H1 (cell line): Measurements from ENCODE around the gene ETS1. TPM values are rescaled to one million over a fixed set of nuclear protein-coding genes. Genes with fewer than 3 reads are reported as not detected.

Experiments
- CTCF ChIA-PET: fragments of 300-600 bp; sonication (Branson Sonifier 250); formaldehyde crosslinking; loops from one replicate; lab custom pipeline; 2021; ENCODE audit not compliant: partially characterized antibody; lab: Charles Lee
- POLR2A ChIA-PET: fragments of 300-600 bp; sonication (Branson Sonifier 250); formaldehyde crosslinking; loops from one replicate; lab custom pipeline; 2021; ENCODE audit warnings: inconsistent platforms; ENCODE audit not compliant: partially characterized antibody; lab: Charles Lee
- DNase-seq, 2 experiments: peaks; one replicate each; pipeline versions ENCODE4 v3.0.0 to v3.0.0-alpha.2; 2010 to 2022; ENCODE audit warnings: low spot score in 2 of 2, low read depth in 1 of 2, mixed read lengths in 1 of 2
- FAIRE-seq: peaks from 2 replicates; lab custom pipeline; 2011; peaks lifted over from hg19 to GRCh38; lab: Jason Lieb, UNC
- H2AFZ ChIP-seq: 2 replicates; pipeline ENCODE4 v1.8.1; 2012; ENCODE audit warnings: low read length, inconsistent platforms
- H2AK5ac ChIP-seq: 2 replicates; pipeline ENCODE4 v1.6.1; 2013; ENCODE audit warnings: low read depth, low read length
- H2BK120ac ChIP-seq: replicated peaks from 2 replicates; pipeline ENCODE3; 2013; ENCODE audit warnings: low read depth, low read length, inconsistent platforms
- H2BK12ac ChIP-seq: 2 replicates; pipeline ENCODE4 v1.6.1; 2013; ENCODE audit warnings: low read depth, low read length
- H2BK15ac ChIP-seq: 2 replicates; pipeline ENCODE4 v1.6.1; 2013; ENCODE audit warnings: low read length
- H2BK20ac ChIP-seq: 2 replicates; pipeline ENCODE4 v1.6.1; 2013; ENCODE audit warnings: low read length
- H2BK5ac ChIP-seq: 2 replicates; pipeline ENCODE4 v1.6.1; 2013; ENCODE audit warnings: low read depth, low read length
- H3K14ac ChIP-seq: 2 replicates; pipeline ENCODE4 v1.6.1; 2013; ENCODE audit warnings: inconsistent platforms; ENCODE audit not compliant: insufficient read length
- H3K18ac ChIP-seq: 2 replicates; pipeline ENCODE4 v1.6.1; 2013; ENCODE audit warnings: low read length; ENCODE audit errors: extremely low read depth
- H3K23ac ChIP-seq: 2 replicates; pipeline ENCODE4 v1.6.1; 2013; ENCODE audit warnings: inconsistent platforms; ENCODE audit not compliant: insufficient read length
- H3K23me2 ChIP-seq: 2 replicates; pipeline ENCODE4 v1.6.1; 2013; ENCODE audit warnings: low read depth, low read length
- H3K27ac ChIP-seq: 2 replicates; pipeline ENCODE4 v1.6.1; 2011; ENCODE audit warnings: low read depth, low read length, inconsistent platforms
- H3K27me3 ChIP-seq, 4 experiments: replicated peaks in 1 of 4; 1 replicate in 1 of 4; 2 replicates in 3 of 4; pipeline versions ENCODE4 v1.6.1 to v1.8.1; 2011 to 2013; ENCODE audit warnings: low read length in 3 of 4, mild to moderate bottlenecking in 3 of 4, inconsistent platforms in 2 of 4, mixed read lengths in 2 of 4, moderate library complexity in 1 of 4; ENCODE audit not compliant: control insufficient read depth in 3 of 4, insufficient read depth in 3 of 4; ENCODE audit errors: extremely low read depth in 1 of 4
- H3K36me3 ChIP-seq, 4 experiments: 2 replicates each; pipeline versions ENCODE4 v1.6.1 to v1.8.1; 2011 to 2013; ENCODE audit warnings: mild to moderate bottlenecking in 4 of 4, low read length in 3 of 4, moderate library complexity in 2 of 4, control low read depth in 1 of 4, inconsistent platforms in 1 of 4; ENCODE audit not compliant: insufficient read depth in 4 of 4, control insufficient read depth in 2 of 4
- H3K4ac ChIP-seq: replicated peaks from 2 replicates; pipeline ENCODE3; 2013; ENCODE audit warnings: low read length, low read depth, mixed read lengths, inconsistent platforms; ENCODE audit not compliant: insufficient read length
- H3K4me1 ChIP-seq, 4 experiments: replicated peaks in 1 of 4; 1 replicate in 1 of 4; 2 replicates in 3 of 4; pipeline versions ENCODE4 v1.6.1 to v1.8.1; 2011 to 2013; ENCODE audit warnings: low read length in 3 of 4, inconsistent platforms in 2 of 4, mixed read lengths in 1 of 4; ENCODE audit not compliant: insufficient read depth in 4 of 4, control insufficient read depth in 3 of 4
- H3K4me2 ChIP-seq, 2 experiments: 2 replicates each; pipeline versions ENCODE4 v1.6.1 to v1.8.1; 2011 to 2013; ENCODE audit warnings: low read depth in 2 of 2, low read length in 2 of 2, control low read depth in 1 of 2, inconsistent platforms in 1 of 2, mild to moderate bottlenecking in 1 of 2; ENCODE audit not compliant: insufficient read depth in 1 of 2
- H3K4me3 ChIP-seq, 4 experiments: fragments of 200-600, 300-600 bp in 1 of 4; sonication (generic), shearing (Covaris generic), sonication (Bioruptor Twin) in 1 of 4; 2 replicates each; pipeline versions ENCODE4 v1.5.1 to v1.8.1; 2011 to 2016; ENCODE audit warnings: low read length in 4 of 4, low read depth in 3 of 4, control low read depth in 2 of 4, inconsistent platforms in 2 of 4, mild to moderate bottlenecking in 2 of 4, mixed read lengths in 1 of 4, moderate library complexity in 1 of 4; ENCODE audit not compliant: insufficient read depth in 2 of 4; ENCODE audit errors: extremely low read depth in 1 of 4
- H3K56ac ChIP-seq: replicated peaks from 2 replicates; pipeline ENCODE3; 2013; ENCODE audit warnings: low read depth, mild to moderate bottlenecking, mixed read lengths, low read length, inconsistent platforms; ENCODE audit not compliant: insufficient read length
- H3K79me1 ChIP-seq: 2 replicates; pipeline ENCODE4 v1.6.1; 2013; ENCODE audit warnings: low read depth, low read length, control low read depth
- H3K79me2 ChIP-seq, 2 experiments: 2 replicates each; pipeline versions ENCODE4 v1.6.1 to v1.8.1; 2012 to 2013; ENCODE audit warnings: low read length in 2 of 2, mild to moderate bottlenecking in 2 of 2, inconsistent platforms in 1 of 2; ENCODE audit not compliant: insufficient read depth in 2 of 2, control insufficient read depth in 1 of 2
- H3K9ac ChIP-seq, 4 experiments: replicated peaks in 1 of 4; 1 replicate in 1 of 4; 2 replicates in 3 of 4; pipeline versions ENCODE4 v1.6.1 to v1.8.1; 2011 to 2013; ENCODE audit warnings: low read depth in 3 of 4, low read length in 3 of 4, control low read depth in 2 of 4, mild to moderate bottlenecking in 2 of 4, moderate library complexity in 2 of 4, inconsistent platforms in 1 of 4; ENCODE audit errors: extremely low read depth in 1 of 4
- H3K9me3 ChIP-seq, 2 experiments: 2 replicates each; pipeline versions ENCODE4 v1.6.1 to v1.8.1; 2012 to 2013; ENCODE audit warnings: mild to moderate bottlenecking in 2 of 2, moderate library complexity in 2 of 2, control low read depth in 1 of 2, inconsistent platforms in 1 of 2, low read depth in 1 of 2, low read length in 1 of 2, mixed read lengths in 1 of 2; ENCODE audit not compliant: insufficient read depth in 2 of 2
- H4K20me1 ChIP-seq, 2 experiments: replicated peaks in 1 of 2; 2 replicates each; pipeline versions ENCODE3 to v1.8.1; 2011 to 2013; ENCODE audit warnings: inconsistent platforms in 2 of 2, low read length in 2 of 2, mild to moderate bottlenecking in 1 of 2; ENCODE audit not compliant: insufficient read depth in 2 of 2, control insufficient read depth in 1 of 2
- H4K5ac ChIP-seq: 2 replicates; pipeline ENCODE4 v1.6.1; 2013; ENCODE audit warnings: low read length, low read depth, mixed read lengths, inconsistent platforms; ENCODE audit not compliant: insufficient read length
- H4K8ac ChIP-seq: 2 replicates; pipeline ENCODE4 v1.8.0; 2013; ENCODE audit warnings: mild to moderate bottlenecking, moderate library complexity, low read length, inconsistent platforms; ENCODE audit not compliant: insufficient read depth; ENCODE audit errors: extremely low read depth
- H4K91ac ChIP-seq: replicated peaks from 2 replicates; pipeline ENCODE3; 2013; ENCODE audit warnings: low read length, mixed read lengths, inconsistent platforms; ENCODE audit not compliant: insufficient read length
- CBX5 ChIP-seq: fragments of 300-800, 300-1000 bp; sonication (generic); IDR thresholded peaks from 2 replicates; pipeline ENCODE4 v1.7.1; 2016; ENCODE audit warnings: antibody characterized with exemption, low read length, low read depth
- CEBPB ChIP-seq: IDR thresholded peaks from 2 replicates; pipeline ENCODE4 v1.6.1; 2012; ENCODE audit warnings: low read depth, low read length
- CTBP2 ChIP-seq: IDR thresholded peaks from 2 replicates; pipeline ENCODE4 v1.7.0; 2011; ENCODE audit warnings: borderline replicate concordance, mild to moderate bottlenecking, moderate library complexity, mixed read lengths, low read length; ENCODE audit not compliant: insufficient read depth, insufficient read length
- GTF2F1 ChIP-seq: IDR thresholded peaks from 2 replicates; pipeline ENCODE4 v1.6.1; 2012; ENCODE audit warnings: low read depth, low read length, improper control_type of control experiment, borderline replicate concordance
- KDM5A ChIP-seq: fragments of 200-600 bp; IDR thresholded peaks from 2 replicates; pipeline ENCODE4 v1.7.1; 2012; ENCODE audit warnings: mild to moderate bottlenecking, low read length, inconsistent platforms, mixed read lengths
- NANOG ChIP-seq: IDR thresholded peaks from 2 replicates; pipeline ENCODE4 v1.6.1; 2011; ENCODE audit warnings: low read length, low read depth, mild to moderate bottlenecking, inconsistent platforms; ENCODE audit not compliant: insufficient read depth, poor library complexity, severe bottlenecking
- POLR2AphosphoS5 ChIP-seq: IDR thresholded peaks from 2 replicates; pipeline ENCODE4 v1.6.1; 2011; ENCODE audit warnings: low read depth, low read length
- POU5F1 ChIP-seq: IDR thresholded peaks from 2 replicates; pipeline ENCODE4 v1.6.1; 2011; ENCODE audit warnings: low read depth, mild to moderate bottlenecking, low read length, moderate library complexity
- RBBP5 ChIP-seq: IDR thresholded peaks from 2 replicates; pipeline ENCODE4 v1.7.1; 2012; ENCODE audit warnings: low read depth, mild to moderate bottlenecking, inconsistent platforms, low read length, moderate library complexity, borderline replicate concordance
- RXRA ChIP-seq: IDR thresholded peaks from 2 replicates; pipeline ENCODE4 v1.6.1; 2011; ENCODE audit warnings: low read depth, mild to moderate bottlenecking, low read length, moderate library complexity; ENCODE audit not compliant: insufficient read depth
- SIN3A ChIP-seq, 2 experiments: IDR thresholded peaks in 1 of 2; conservative IDR thresholded peaks in 1 of 2; 2 replicates each; pipeline ENCODE4 v1.6.1; 2011 to 2012; ENCODE audit warnings: low read length in 2 of 2, improper control_type of control experiment in 1 of 2, low read depth in 1 of 2, mild to moderate bottlenecking in 1 of 2
- SRF ChIP-seq: IDR thresholded peaks from 2 replicates; pipeline ENCODE4 v1.6.1; 2011; ENCODE audit warnings: mild to moderate bottlenecking, low read depth, low read length, moderate library complexity
- TBP ChIP-seq: IDR thresholded peaks from 2 replicates; pipeline ENCODE4 v1.6.1; 2011; ENCODE audit warnings: low read depth, low read length, improper control_type of control experiment
- TCF12 ChIP-seq: IDR thresholded peaks from 2 replicates; pipeline ENCODE4 v1.6.1; 2011; ENCODE audit warnings: low read depth, mild to moderate bottlenecking, low read length
- TEAD4 ChIP-seq: IDR thresholded peaks from 2 replicates; pipeline ENCODE4 v1.6.1; 2012; ENCODE audit warnings: low read depth, low read length, inconsistent platforms, mixed read lengths
- WGBS, 2 experiments: shearing (Covaris generic) in 1 of 2; methylation state at CpG; one replicate each; pipeline versions ENCODE4 v1.1.6 to v1.1.7; 2013 to 2015; ENCODE audit warnings: low lambda C conversion rate in 2 of 2, mixed read lengths in 2 of 2, inconsistent platforms in 1 of 2, low coverage in 1 of 2, missing lambda C conversion rate in 1 of 2; ENCODE audit not compliant: insufficient replicate concordance in 2 of 2, insufficient coverage in 1 of 2, insufficient read length in 1 of 2; ENCODE audit errors: extremely low coverage in 1 of 2, missing lambda C conversion rate in 1 of 2; 5-methylcytosine and 5-hydroxymethylcytosine counted together
- polyA plus RNA-seq, 7 experiments: library from polyadenylated mRNA; depleted of rRNA in 3 of 7; stranded (reverse) in 5 of 7; unstranded in 2 of 7; fragments of >200 nt in 5 of 7; fragments of 200-250 nt in 2 of 7; gene quantifications; 1 replicate in 5 of 7; 2 replicates in 1 of 7; 4 replicates in 1 of 7; pipeline versions ENCODE4 v1.2.1 to v1.2.3, GENCODE V29; 2011 to 2013; ENCODE audit warnings: missing spikeins in 2 of 7, mixed read lengths in 2 of 7
- total RNA-seq: library from RNA; stranded (reverse); fragmentation: NEBNext Ultra II Directional; extraction: Animal tissue kit (Norgen Biotek cat#: 25700); gene quantifications from 2 replicates; pipeline ENCODE4 v1.2.1, GENCODE V29; 2021

The ETS1 gene
- total and polyA plus RNA-seq, 2 of the 8 experiments (the other 6 are each of a cell fraction or from before 2014, with no cell fraction given), result 10.0 to 35.3 TPM

GRCh38 chr11:128434411-128434810, 152.9 kb downstream of the ETS1 start:
- Histone ChIP-seq H4K8ac (no peak overlapping the region), H4K20me1 (no peaks in the 10 kb centered on the region), H2AK5ac (no peak overlapping the region), H2BK15ac (no peak overlapping the region), H3K14ac (no peak overlapping the region), H3K4ac (no peak overlapping the region), H4K91ac (no peak overlapping the region), H3K4me1 (no peaks in the 10 kb centered on the region), H3K36me3 (no peaks in the 10 kb centered on the region), H2BK5ac (no peak overlapping the region), H2AFZ (no peak overlapping the region), H3K23me2 (peaks cover 2% of the 10 kb centered on the region; the same call in 1 of the 2 replicates), H3K18ac (no peak overlapping the region), H3K79me1 (no peaks in the 10 kb centered on the region), H3K79me2 (no peaks in the 10 kb centered on the region), H2BK20ac (no peak overlapping the region), H4K5ac (no peak overlapping the region), H3K56ac (no peak overlapping the region), H3K23ac (no peak overlapping the region), H3K27me3 (no peaks in the 10 kb centered on the region), H3K27ac (no peak overlapping the region), H3K9me3 (no peaks in the 10 kb centered on the region), H3K4me2 (no peak overlapping the region), H3K9ac (no peak overlapping the region), H3K4me3 (no peak overlapping the region), H2BK120ac (no peak overlapping the region), H2BK12ac (no peak overlapping the region)
- POLR2A ChIA-PET, result no interaction called here
- CTCF ChIA-PET, result interaction anchor here (0.6 to 2.0 kb wide), 5 partner anchors 12 to 956 kb away, joined by 3 to 10 read pairs (median 4); no protein-coding TSS in a partner anchor
- DNase-seq (no peak), FAIRE-seq (no peak)
- WGBS, 2 experiments, result 83% methylated on average over 4 of the region's 4 CpGs; no CpG with 5 or more reads in 1 of the 2 experiments
- TF ChIP-seq TCF12, result no peak
- no peak for TF ChIP-seq RBBP5
- no peak for TF ChIP-seq TEAD4
- no peak for TF ChIP-seq CEBPB
- TF ChIP-seq CBX5, result no peak
- TF ChIP-seq KDM5A, result no peak
- TF ChIP-seq SRF, result no peak
- no peak for TF ChIP-seq POU5F1
- TF ChIP-seq SIN3A (conservative IDR thresholded peaks at IDR 0.05 in 1 of 2, IDR thresholded peaks at IDR 0.05 in 1 of 2; ENCODE audit: low read depth in 1 of 2, low read length in 2 of 2), result no peak
- no peak for TF ChIP-seq GTF2F1
- TF ChIP-seq RXRA, result no peak
- no peak for TF ChIP-seq POLR2AphosphoS5
- no peak for TF ChIP-seq NANOG
- TF ChIP-seq TBP, result no peak
- TF ChIP-seq CTBP2, result no peak
